Activated B cell treated with CpG ODN at 0.5 μM for 24 hours (primary cell): ENCODE data around the gene AGTR1. TPM values are rescaled to one million over a fixed set of nuclear protein-coding genes. Genes with fewer than 3 reads are reported as not detected.

Experiments
- ATAC-seq: fragments of 200-7000 bp; cut with Tn5 transposase; one replicate; pipeline ENCODE4 v1.10.0; 2021; ENCODE audit warnings: low read depth, mild to moderate bottlenecking, moderate library complexity
- CTCF ChIA-PET: fragments of 350-600 bp; sonication (Branson Sonifier 250); formaldehyde crosslinking; loops from one replicate; lab custom pipeline; 2021; ENCODE audit warnings: antibody characterized with exemption; lab: Charles Lee
- POLR2A ChIA-PET: fragments of 350-600 bp; sonication (Branson Sonifier 250); formaldehyde crosslinking; loops from one replicate; lab custom pipeline; 2021; ENCODE audit warnings: antibody characterized with exemption; lab: Charles Lee
- DNase-seq: peaks from one replicate; pipeline ENCODE4 v3.0.0; 2022
- H3K27ac Mint-ChIP-seq: one replicate; pipeline ENCODE4 v1.8.0; 2020; ENCODE audit warnings: mixed read lengths
- H3K27me3 Mint-ChIP-seq: one replicate; pipeline ENCODE4 v1.8.0; 2021; ENCODE audit warnings: mixed read lengths
- H3K36me3 Mint-ChIP-seq: one replicate; pipeline ENCODE4 v1.8.0; 2021; ENCODE audit warnings: low read depth, mixed read lengths
- H3K4me1 Mint-ChIP-seq: one replicate; pipeline ENCODE4 v1.8.0; 2021; ENCODE audit warnings: mixed read lengths
- H3K4me3 Mint-ChIP-seq: one replicate; pipeline ENCODE4 v1.8.0; 2020; ENCODE audit warnings: mild to moderate bottlenecking, mixed read lengths
- H3K9me3 Mint-ChIP-seq: one replicate; pipeline ENCODE4 v1.8.0; 2020; ENCODE audit warnings: mixed read lengths
- CTCF ChIP-seq: fragments of 200-600 bp; IDR thresholded peaks from one replicate; pipeline ENCODE4 v1.8.0; 2022; ENCODE audit warnings: antibody characterized with exemption, mild to moderate bottlenecking
- intact Hi-C: fragments of 100-400 bp; cut with micrococcal nuclease; formaldehyde crosslinking; loops from one replicate; pipeline ENCODE4 v1.15.1; 2024
- total RNA-seq: library from RNA; stranded (reverse); gene quantifications from 2 replicates; pipeline ENCODE4 v1.2.3, GENCODE V29; 2022

Gene AGTR1
- total RNA-seq, 1 donor from 2014 or later, result not detected

- no peak overlapping the region for H3K27ac Mint-ChIP-seq
- intact Hi-C loops, result no loop called here
- no peaks in the 10 kb centered on the region for H3K9me3 Mint-ChIP-seq
- CTCF ChIA-PET, result no interaction called here
- DNase-seq (no peak), ATAC-seq (no peak)
- H3K27me3 Mint-ChIP-seq, result no peaks in the 10 kb centered on the region
- no peaks in the 10 kb centered on the region for H3K4me1 Mint-ChIP-seq
- no peaks in the 10 kb centered on the region for H3K36me3 Mint-ChIP-seq
- POLR2A ChIA-PET, result no interaction called here
- TF ChIP-seq CTCF, result no peak
- H3K4me3 Mint-ChIP-seq, result no peak overlapping the region
These were observed 38.2 kb upstream of the AGTR1 start for GRCh38 chr3:148659512-148659911.

- POLR2A ChIA-PET, result no interaction called here
- H3K4me1 Mint-ChIP-seq, result no peaks in the 10 kb centered on the region
- no peaks in the 10 kb centered on the region for H3K27me3 Mint-ChIP-seq
These were observed 17.4 kb upstream of the AGTR1 start for GRCh38 chr3:148680289-148680688.

GRCh38 chr3:148681080-148681479 lies 16.6 kb upstream of the AGTR1 start:
- DNase-seq (no peak), ATAC-seq (no peak)
- Mint-ChIP-seq H3K27ac (no peak overlapping the region), H3K36me3 (no peaks in the 10 kb centered on the region), H3K4me3 (no peak overlapping the region), H3K27me3 (no peaks in the 10 kb centered on the region), H3K4me1 (no peaks in the 10 kb centered on the region), H3K9me3 (no peaks in the 10 kb centered on the region)
- ChIA-PET POLR2A (no interaction called here), CTCF (no interaction called here)
- TF ChIP-seq CTCF, result no peak
- intact Hi-C loops, result no loop called here

More at GRCh38 chr3:148680289-148680688, 17.4 kb upstream of the AGTR1 start:
- Mint-ChIP-seq H3K4me3 (no peak overlapping the region), H3K27ac (no peak overlapping the region), H3K9me3 (no peaks in the 10 kb centered on the region), H3K36me3 (no peaks in the 10 kb centered on the region)
- CTCF ChIA-PET, result no interaction called here
- intact Hi-C loops, result no loop called here
- TF ChIP-seq CTCF, result no peak
- DNase-seq, result no peak
- no peak for ATAC-seq

GRCh38 chr3:148682997-148683396 lies 14.7 kb upstream of the AGTR1 start:
- H3K4me3 Mint-ChIP-seq, result no peak overlapping the region
- H3K9me3 Mint-ChIP-seq, result no peaks in the 10 kb centered on the region
- H3K27me3 Mint-ChIP-seq, result no peaks in the 10 kb centered on the region
- H3K36me3 Mint-ChIP-seq, result no peaks in the 10 kb centered on the region
- DNase-seq, result no peak
- TF ChIP-seq CTCF, result no peak
- no peak for ATAC-seq
- H3K4me1 Mint-ChIP-seq, result no peaks in the 10 kb centered on the region
- CTCF ChIA-PET, result no interaction called here
- H3K27ac Mint-ChIP-seq, result no peak overlapping the region
- POLR2A ChIA-PET, result no interaction called here
- intact Hi-C loops, result no loop called here

DNA sequence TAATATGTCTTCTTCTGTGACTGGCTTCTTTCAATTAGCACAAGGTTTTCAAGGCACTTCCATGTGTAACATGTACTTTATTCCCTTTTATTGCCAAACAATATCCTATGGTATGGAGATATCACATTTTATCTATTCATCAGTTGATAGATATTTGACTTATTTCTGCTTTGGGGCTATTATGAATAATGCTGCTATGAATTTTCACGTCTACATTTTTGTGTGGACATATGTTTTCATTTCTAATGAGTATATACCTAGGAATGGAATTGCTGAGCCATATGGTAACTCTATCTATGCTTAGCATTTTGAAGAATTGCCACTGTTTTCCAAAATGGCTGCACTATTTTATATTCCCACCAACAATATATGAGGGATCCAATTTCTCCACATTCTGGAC lies 3.6 kb upstream of the AGTR1 start:
- peaks cover 14% of the 10 kb centered on the region for H3K27me3 Mint-ChIP-seq
- DNase-seq, result no peak

More for the DNA sequence above, 3.6 kb upstream of the AGTR1 start:
- POLR2A ChIA-PET, result no interaction called here
- H3K27ac Mint-ChIP-seq, result no peak overlapping the region
- CTCF ChIA-PET, result no interaction called here
- no peaks in the 10 kb centered on the region for H3K4me1 Mint-ChIP-seq
- no peaks in the 10 kb centered on the region for H3K36me3 Mint-ChIP-seq
- TF ChIP-seq CTCF, result no peak
- intact Hi-C loops, result no loop called here
- no peaks in the 10 kb centered on the region for H3K9me3 Mint-ChIP-seq
- no peak overlapping the region for H3K4me3 Mint-ChIP-seq
- no peak for ATAC-seq
